ENCODE results near the gene PITX3. TPM values are rescaled to one million over a fixed set of nuclear protein-coding genes. Genes with fewer than 3 reads are reported as not detected.

Gene PITX3
- total and polyA plus RNA-seq, 2 experiments from 2014 or later = 0.34 TPM; not detected in 1

GRCh38 chr10:102262744-102263370 is 21.5 kb upstream of the PITX3 start (continued):
- no peak for TF ChIP-seq CTCF (conservative IDR thresholded peaks at IDR 0.05; ENCODE audit: low read depth in 2 of 2)

- no peak overlapping the region for H2AFZ ChIP-seq
- Mint-ChIP-seq H3K4me3 (no peak overlapping the region), H3K36me3 (ENCODE audit: low read depth) (peaks cover 9% of the 10 kb centered on the region; the same call in 2 of the 3 replicates), H3K27me3 (ENCODE audit: insufficient read depth, low read depth, poor library complexity) (no peaks in the 10 kb centered on the region), H3K9me3 (no peaks in the 10 kb centered on the region), H3K27ac (no peak overlapping the region), H3K4me1 (peaks cover 8% of the 10 kb centered on the region; the same call in 2 of the 3 replicates)
- H3K4me3 ChIP-seq = no peak overlapping the region
- no peaks in the 10 kb centered on the region for H3F3A ChIP-seq (replicated peaks; ENCODE audit: low read depth)
- no peaks in the 10 kb centered on the region for H3K36me3 ChIP-seq (ENCODE audit: insufficient read depth)
- no peak overlapping the region for H3K4me2 ChIP-seq
- peaks cover 5% of the 10 kb centered on the region; the same call in 1 of the 2 replicates for H3K79me2 ChIP-seq (replicated peaks; ENCODE audit: insufficient read depth)
- H3K4me1 ChIP-seq (ENCODE audit: insufficient read depth) = peaks cover 5% of the 10 kb centered on the region
- peaks cover 15% of the 10 kb centered on the region for H4K20me1 ChIP-seq (replicated peaks; ENCODE audit: insufficient read depth)
- H3K27me3 ChIP-seq (ENCODE audit: insufficient read depth) = no peaks in the 10 kb centered on the region
- no peak overlapping the region for H3K27ac ChIP-seq (ENCODE audit: low read depth)
- DNase-seq (ENCODE audit: low spot score) = no peak
- H3K9me2 ChIP-seq (ENCODE audit: insufficient read depth) = no peaks in the 10 kb centered on the region
- ATAC-seq = no peak
- no peak for TF ChIP-seq EZH2 (IDR thresholded peaks at IDR 0.05; ENCODE audit: low read depth, unreplicated experiment)
- TF ChIP-seq ZNF462 (CRISPR knock-in tag; IDR thresholded peaks at IDR 0.05) = no peak
- no peak for TF ChIP-seq ETS1 (IDR thresholded peaks at IDR 0.05)
- TF ChIP-seq ZNF114 (CRISPR knock-in tag; IDR thresholded peaks at IDR 0.05) = no peak
- TF ChIP-seq STAT1 (IDR thresholded peaks at IDR 0.05; ENCODE audit: unreplicated experiment) = no peak
- no peak for TF ChIP-seq NANOG (IDR thresholded peaks at IDR 0.05; ENCODE audit: borderline replicate concordance)
- TF ChIP-seq POLR2AphosphoS5 (IDR thresholded peaks at IDR 0.05; ENCODE audit: low read depth) = no peak
- no peak for TF ChIP-seq EZH2phosphoT487 (IDR thresholded peaks at IDR 0.05; ENCODE audit: unreplicated experiment)
- no peak for TF ChIP-seq CREB1 (CRISPR knock-in tag; IDR thresholded peaks at IDR 0.05; ENCODE audit: low read depth)
- no peak for TF ChIP-seq REST (IDR thresholded peaks at IDR 0.05; ENCODE audit: unreplicated experiment)
- no peak for TF ChIP-seq ZNF331 (CRISPR knock-in tag; IDR thresholded peaks at IDR 0.05; ENCODE audit: low read depth)
- TF ChIP-seq JUNB (IDR thresholded peaks at IDR 0.05; ENCODE audit: unreplicated experiment) = no peak
Observed at GRCh38 chr10:102261842-102262241, 20.5 kb upstream of the PITX3 start.
